Stomach (tissue), 4 donors: ENCODE results near the gene CLIP2.

Source experiments
- CTCF ChIP-seq, 7 experiments: fragments of 450-650 bp in 4 of 7; fragments of 200-600 bp in 3 of 7; sonication (generic) in 3 of 7; IDR thresholded peaks; one replicate each; pipeline ENCODE4 v1.5.1; 2016 to 2019; ENCODE audit warnings: antibody characterized with exemption in 7 of 7, control low read depth in 2 of 7, mild to moderate bottlenecking in 1 of 7
- EP300 ChIP-seq: sonication (generic); formaldehyde crosslinking; IDR thresholded peaks from one replicate; pipeline ENCODE4 v1.6.1; 2017; ENCODE audit warnings: antibody characterized with exemption
- POLR2A ChIP-seq, 4 donors: fragments of 450-650 bp; IDR thresholded peaks; one replicate each; pipeline ENCODE4 v1.6.1; 2016; ENCODE audit warnings: antibody characterized with exemption in 4 of 4, control low read depth in 2 of 4, mild to moderate bottlenecking in 1 of 4, moderate library complexity in 1 of 4
- POLR2AphosphoS5 ChIP-seq, 3 donors: sonication (generic); formaldehyde crosslinking; IDR thresholded peaks; one replicate each; pipeline ENCODE4 v1.6.1; 2016; ENCODE audit warnings: antibody characterized with exemption in 3 of 3

- no peak for TF ChIP-seq POLR2AphosphoS5 (IDR thresholded peaks at IDR 0.05)
- TF ChIP-seq CTCF (IDR thresholded peaks at IDR 0.05), result no peak
- no peak for TF ChIP-seq POLR2A (IDR thresholded peaks at IDR 0.05)
- no peak for TF ChIP-seq EP300
Measured at GRCh38 chr7:74454925-74455288, 165.7 kb downstream of the CLIP2 start.
